DOHH2 (cell line): ENCODE results near the gene EVC.

Experiments
- EZH2phosphoT487 ChIP-seq: fragments of 200-600 bp; sonication (generic); IDR thresholded peaks from 2 replicates; pipeline ENCODE4 v1.6.1; 2017; ENCODE audit warnings: borderline replicate concordance, mild to moderate bottlenecking, antibody characterized with exemption, low read length, moderate library complexity, mixed read lengths
- TF ChIP-seq, protein P1 (sequence below): fragments of 200-600 bp; sonication (generic); IDR thresholded peaks from one replicate; pipeline ENCODE4 v1.5.1; 2014; ENCODE audit warnings: antibody characterized with exemption, mild to moderate bottlenecking, low read depth, low read length; ENCODE audit not compliant: poor library complexity, severe bottlenecking

DNA sequence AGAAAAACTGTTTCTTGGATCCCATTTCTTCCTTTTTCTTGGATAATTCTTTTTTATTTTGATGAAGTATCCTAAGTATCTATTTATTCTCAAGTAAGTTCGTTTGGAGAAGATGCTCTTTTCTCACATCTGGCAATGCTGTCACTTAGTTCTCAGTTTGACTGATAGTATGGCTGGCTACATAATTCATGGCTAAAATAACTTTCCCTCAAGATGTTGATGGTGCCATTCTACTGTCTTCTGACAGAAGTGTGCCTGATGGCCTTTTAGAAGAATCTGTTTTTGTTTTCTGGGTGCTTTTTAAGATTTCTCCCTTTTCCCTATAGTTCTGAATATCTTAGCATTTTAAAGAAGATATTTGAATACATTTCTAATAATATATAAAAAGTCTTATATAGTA is 44.3 kb upstream of the EVC start:
- TF ChIP-seq, protein P1, sequence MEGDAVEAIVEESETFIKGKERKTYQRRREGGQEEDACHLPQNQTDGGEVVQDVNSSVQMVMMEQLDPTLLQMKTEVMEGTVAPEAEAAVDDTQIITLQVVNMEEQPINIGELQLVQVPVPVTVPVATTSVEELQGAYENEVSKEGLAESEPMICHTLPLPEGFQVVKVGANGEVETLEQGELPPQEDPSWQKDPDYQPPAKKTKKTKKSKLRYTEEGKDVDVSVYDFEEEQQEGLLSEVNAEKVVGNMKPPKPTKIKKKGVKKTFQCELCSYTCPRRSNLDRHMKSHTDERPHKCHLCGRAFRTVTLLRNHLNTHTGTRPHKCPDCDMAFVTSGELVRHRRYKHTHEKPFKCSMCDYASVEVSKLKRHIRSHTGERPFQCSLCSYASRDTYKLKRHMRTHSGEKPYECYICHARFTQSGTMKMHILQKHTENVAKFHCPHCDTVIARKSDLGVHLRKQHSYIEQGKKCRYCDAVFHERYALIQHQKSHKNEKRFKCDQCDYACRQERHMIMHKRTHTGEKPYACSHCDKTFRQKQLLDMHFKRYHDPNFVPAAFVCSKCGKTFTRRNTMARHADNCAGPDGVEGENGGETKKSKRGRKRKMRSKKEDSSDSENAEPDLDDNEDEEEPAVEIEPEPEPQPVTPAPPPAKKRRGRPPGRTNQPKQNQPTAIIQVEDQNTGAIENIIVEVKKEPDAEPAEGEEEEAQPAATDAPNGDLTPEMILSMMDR = no peak
- no peak for TF ChIP-seq EZH2phosphoT487
